Activated CD8-positive, alpha-beta T cell treated with anti-CD3 and anti-CD28 coated beads for 36 hours (primary cell): Measurements from ENCODE around the gene PNPLA7. TPM values are rescaled to one million over a fixed set of nuclear protein-coding genes. Genes with fewer than 3 reads are reported as not detected.
A peak's percentile ranks its signal among the peaks of the same experiment; 100 is the strongest.

Experiments used
- ATAC-seq: fragments of 200-7000 bp; cut with Tn5 transposase; one replicate; pipeline ENCODE4 v1.10.0; 2021; ENCODE audit warnings: mild to moderate bottlenecking, moderate library complexity
- CTCF ChIA-PET: fragments of 350-600 bp; sonication (Branson Sonifier 250); formaldehyde crosslinking; loops from one replicate; lab custom pipeline; 2021; ENCODE audit warnings: antibody characterized with exemption; lab: Charles Lee
- POLR2A ChIA-PET: fragments of 350-600 bp; sonication (Branson Sonifier 250); formaldehyde crosslinking; loops from one replicate; lab custom pipeline; 2021; ENCODE audit warnings: antibody characterized with exemption; lab: Charles Lee
- DNase-seq: peaks from one replicate; pipeline ENCODE4 v3.0.0-alpha.2; 2020
- H3K27ac Mint-ChIP-seq: one replicate; pipeline ENCODE4 v1.8.0; 2021; ENCODE audit warnings: mild to moderate bottlenecking, mixed read lengths
- H3K27me3 Mint-ChIP-seq: one replicate; pipeline ENCODE4 v1.8.0; 2021; ENCODE audit warnings: mixed read lengths
- H3K36me3 Mint-ChIP-seq: one replicate; pipeline ENCODE4 v1.8.0; 2021; ENCODE audit warnings: low read depth, mixed read lengths
- H3K4me1 Mint-ChIP-seq: one replicate; pipeline ENCODE4 v1.8.0; 2021; ENCODE audit warnings: low read depth, mixed read lengths
- H3K4me3 Mint-ChIP-seq: one replicate; pipeline ENCODE4 v1.8.0; 2021; ENCODE audit warnings: mild to moderate bottlenecking, moderate library complexity, mixed read lengths
- H3K9me3 Mint-ChIP-seq: one replicate; pipeline ENCODE4 v1.8.0; 2021; ENCODE audit warnings: mixed read lengths
- intact Hi-C: fragments of 100-400 bp; cut with micrococcal nuclease; formaldehyde crosslinking; loops from one replicate; pipeline ENCODE4 v1.10.0; 2022
- total RNA-seq, 2 experiments: library from RNA; stranded (reverse); gene quantifications; one replicate each; pipeline ENCODE4 v1.2.3, GENCODE V29; 2021
- TF ChIP-seq, protein P1 (sequence below): fragments of 200-600 bp; IDR thresholded peaks from one replicate; pipeline ENCODE4 v1.8.0; 2022; ENCODE audit warnings: antibody characterized with exemption, mild to moderate bottlenecking

The PNPLA7 gene
- total RNA-seq, 2 experiments from 2014 or later, result 4.8 to 5.0 TPM

DNA sequence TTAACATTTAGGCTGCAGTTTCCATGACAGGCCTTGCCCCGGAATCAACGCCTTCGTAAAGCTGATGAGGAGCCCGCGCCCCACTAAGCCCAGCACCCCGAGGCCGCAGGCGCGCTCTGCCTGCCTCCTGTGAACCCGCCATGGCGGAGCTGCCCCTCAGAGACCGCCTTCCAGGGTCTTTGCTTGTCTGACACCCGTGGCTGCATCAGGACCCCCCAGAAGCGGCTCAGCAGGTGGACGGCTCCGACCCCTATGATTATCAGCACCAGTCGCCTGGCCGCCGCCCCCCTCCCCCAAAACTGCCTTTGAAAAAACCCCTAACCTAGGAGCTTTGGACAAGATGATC, 29.0 kb upstream of the PNPLA7 start:
- intact Hi-C loops, result no loop called here

DNA sequence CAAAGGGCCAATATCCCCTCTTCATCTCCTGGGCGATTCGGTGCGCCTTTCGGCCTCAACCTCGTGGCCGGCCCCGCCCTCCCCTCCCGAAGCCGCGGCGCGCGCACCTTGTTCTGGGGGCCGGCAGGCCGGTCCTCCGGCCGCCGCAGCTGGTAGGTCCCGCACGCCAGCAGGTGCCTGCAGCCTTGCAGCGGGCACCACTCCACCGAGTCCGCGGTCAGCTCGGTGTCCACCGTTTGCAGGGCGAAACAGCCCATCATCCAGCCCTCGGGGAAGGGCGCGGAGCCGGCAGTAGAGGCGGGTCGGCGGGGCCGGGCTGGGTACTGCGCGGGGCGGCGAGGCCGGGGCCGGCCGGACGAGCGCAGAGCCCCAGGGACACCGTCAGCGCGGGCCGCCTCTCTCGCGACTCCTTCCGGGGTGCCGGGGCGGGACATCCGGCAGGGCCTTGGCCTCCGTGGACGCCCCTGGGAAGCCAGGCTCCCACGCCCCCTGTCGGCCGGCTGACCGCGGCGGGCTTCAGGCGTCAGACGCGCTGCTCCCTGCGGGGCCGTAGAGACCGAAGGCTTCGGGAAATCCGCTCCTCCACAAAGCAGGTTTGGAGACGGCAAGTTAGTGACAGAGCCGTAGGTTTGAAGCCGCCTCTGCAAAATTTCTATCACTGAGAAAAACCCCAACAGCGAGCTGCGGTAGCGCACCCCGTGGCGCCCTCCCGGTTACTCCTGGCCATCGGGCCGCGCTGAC, 28.5 kb upstream of the PNPLA7 start, which contains the start of gene DPH7:
DPH7 (minus strand) TSS at position 408 of the 741 bp plus-strand sequence; CDS start at position 260, 148 bp downstream.
- ChIA-PET POLR2A (interaction anchor here (0.7 to 5.0 kb wide), 4 partner anchors 11 to 42 kb away, joined by 3 to 33 read pairs (median 3); partner anchors contain the start of gene ZMYND19), CTCF (interaction anchor here (0.8 to 2.4 kb wide), 9 partner anchors 9 to 71 kb away, joined by 3 to 20 read pairs (median 4); partner anchors contain the start of gene MRPL41)

More for the DNA sequence above, 29.0 kb upstream of the PNPLA7 start:
- Mint-ChIP-seq H3K27me3 (no peaks in the 10 kb centered on the region), H3K4me1 (peaks cover 35% of the 10 kb centered on the region), H3K4me3 (peak overlapping the region; percentile 84), H3K27ac (peak overlapping the region; percentile 64), H3K36me3 (peaks cover 30% of the 10 kb centered on the region), H3K9me3 (no peaks in the 10 kb centered on the region)
- TF ChIP-seq, protein P1, sequence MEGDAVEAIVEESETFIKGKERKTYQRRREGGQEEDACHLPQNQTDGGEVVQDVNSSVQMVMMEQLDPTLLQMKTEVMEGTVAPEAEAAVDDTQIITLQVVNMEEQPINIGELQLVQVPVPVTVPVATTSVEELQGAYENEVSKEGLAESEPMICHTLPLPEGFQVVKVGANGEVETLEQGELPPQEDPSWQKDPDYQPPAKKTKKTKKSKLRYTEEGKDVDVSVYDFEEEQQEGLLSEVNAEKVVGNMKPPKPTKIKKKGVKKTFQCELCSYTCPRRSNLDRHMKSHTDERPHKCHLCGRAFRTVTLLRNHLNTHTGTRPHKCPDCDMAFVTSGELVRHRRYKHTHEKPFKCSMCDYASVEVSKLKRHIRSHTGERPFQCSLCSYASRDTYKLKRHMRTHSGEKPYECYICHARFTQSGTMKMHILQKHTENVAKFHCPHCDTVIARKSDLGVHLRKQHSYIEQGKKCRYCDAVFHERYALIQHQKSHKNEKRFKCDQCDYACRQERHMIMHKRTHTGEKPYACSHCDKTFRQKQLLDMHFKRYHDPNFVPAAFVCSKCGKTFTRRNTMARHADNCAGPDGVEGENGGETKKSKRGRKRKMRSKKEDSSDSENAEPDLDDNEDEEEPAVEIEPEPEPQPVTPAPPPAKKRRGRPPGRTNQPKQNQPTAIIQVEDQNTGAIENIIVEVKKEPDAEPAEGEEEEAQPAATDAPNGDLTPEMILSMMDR, result peak; percentile 12
- CTCF ChIA-PET, result interaction anchor here (0.8 to 1.9 kb wide), 11 partner anchors 8 to 71 kb away, joined by 3 to 20 read pairs (median 4); partner anchors contain the start of gene MRPL41
- ATAC-seq, result no peak
- POLR2A ChIA-PET, result interaction anchor here (0.7 to 5.0 kb wide), 4 partner anchors 10 to 42 kb away, joined by 3 to 33 read pairs (median 3); partner anchors contain the start of gene ZMYND19
- no peak for DNase-seq

DNA sequence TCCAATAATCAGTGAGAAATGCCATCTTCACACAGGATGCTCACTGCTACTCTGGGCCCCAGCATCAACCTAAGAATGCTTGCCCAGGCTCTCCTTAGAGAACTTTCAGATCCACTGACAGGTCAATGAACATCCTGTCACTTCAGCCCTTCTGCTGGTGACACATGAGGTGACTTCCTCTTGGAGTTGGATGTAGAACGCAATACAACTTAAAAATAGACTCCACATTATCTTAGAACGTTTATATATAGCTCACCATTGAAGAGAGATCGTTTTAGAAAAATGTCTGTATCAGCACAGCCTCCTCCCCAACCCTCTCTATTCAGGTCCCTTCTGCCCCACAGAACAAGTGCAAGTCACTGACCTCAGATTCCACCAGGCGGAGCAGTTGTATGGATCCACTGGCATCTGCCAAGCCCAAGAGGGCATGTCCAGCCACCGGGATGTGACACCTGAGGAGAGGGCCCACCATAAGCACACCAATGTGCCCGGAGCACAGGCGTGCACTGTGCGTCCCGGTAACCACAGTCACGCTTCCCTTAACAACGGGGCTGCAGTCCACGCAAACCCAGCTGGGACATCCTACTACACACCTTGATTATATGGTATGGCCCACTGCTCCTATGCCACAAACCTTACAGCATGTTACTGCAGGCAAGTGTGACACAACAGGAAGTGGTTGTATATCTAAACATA, 25.7 kb upstream of the PNPLA7 start:
- Mint-ChIP-seq H3K27ac (peak overlapping the region; percentile 64), H3K4me1 (peaks cover 35% of the 10 kb centered on the region), H3K27me3 (no peaks in the 10 kb centered on the region), H3K9me3 (no peaks in the 10 kb centered on the region), H3K36me3 (peaks cover 36% of the 10 kb centered on the region), H3K4me3 (peak overlapping the region; percentile 31)
- ATAC-seq, result no peak
- TF ChIP-seq, protein P1, result no peak
- ChIA-PET CTCF (interaction anchor here (1.3 kb wide), 1 partner anchor 30 kb away, joined by 3 read pairs; no protein-coding TSS in a partner anchor), POLR2A (interaction anchor here (1.3 to 1.9 kb wide), 2 partner anchors 11 to 45 kb away, joined by 4 read pairs; no protein-coding TSS in a partner anchor)
- no peak for DNase-seq
- intact Hi-C loops, result no loop called here

More for the DNA sequence above, 28.5 kb upstream of the PNPLA7 start, which contains the start of gene DPH7:
- Mint-ChIP-seq H3K4me3 (peak within 1 kb of the TSS; percentile 84), H3K36me3 (peaks cover 30% of the 10 kb centered on the region), H3K4me1 (peaks cover 35% of the 10 kb centered on the region), H3K27me3 (no peaks in the 10 kb centered on the region), H3K27ac (peak within 1 kb of the TSS; percentile 64), H3K9me3 (no peaks in the 10 kb centered on the region)
- ATAC-seq, result peak; percentile 98
- TF ChIP-seq, protein P1, result peak; percentile 85
- DNase-seq, result peak; percentile 96
- intact Hi-C loops, result no loop called here

DNA sequence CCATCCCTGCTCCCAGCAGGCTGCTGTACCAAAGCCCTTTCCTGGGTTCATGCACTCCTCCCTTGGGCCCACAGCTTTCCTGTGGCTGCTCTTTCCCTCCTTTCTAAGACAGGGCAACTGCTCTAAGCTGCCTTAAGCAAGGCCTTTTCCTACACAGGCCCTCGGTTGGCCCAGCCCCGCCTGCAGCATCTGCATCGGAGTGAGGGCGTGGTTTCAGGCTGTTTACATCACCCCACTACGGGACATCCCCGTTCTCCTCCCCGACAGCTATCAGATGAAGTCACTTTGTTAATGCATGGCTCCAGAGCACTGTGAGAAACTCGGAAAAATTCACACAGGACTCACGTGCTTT, 25.1 kb upstream of the PNPLA7 start:
- intact Hi-C loops, result no loop called here
- H3K27ac Mint-ChIP-seq, result peak overlapping the region; percentile 64
- no peaks in the 10 kb centered on the region for H3K27me3 Mint-ChIP-seq
- TF ChIP-seq, protein P1, result no peak
- H3K4me1 Mint-ChIP-seq, result peaks cover 40% of the 10 kb centered on the region
- CTCF ChIA-PET, result no interaction called here
- ATAC-seq, result no peak
- POLR2A ChIA-PET, result interaction anchor here (1.9 kb wide), 1 partner anchor 12 kb away, joined by 4 read pairs; no protein-coding TSS in a partner anchor
- peaks cover 41% of the 10 kb centered on the region for H3K36me3 Mint-ChIP-seq
- DNase-seq, result peak; percentile 23
- H3K4me3 Mint-ChIP-seq, result no peak overlapping the region
- no peaks in the 10 kb centered on the region for H3K9me3 Mint-ChIP-seq
